Skeletal muscle satellite cell (primary cell): ENCODE data around the gene HTRA3.
A peak's percentile ranks its signal among the peaks of the same experiment; 100 is the strongest.

Experiments used
- H3K27me3 ChIP-seq: 2 replicates; pipeline ENCODE4 v1.7.0; 2013; ENCODE audit warnings: low read length; ENCODE audit not compliant: control insufficient read depth, insufficient read depth
- H3K36me3 ChIP-seq: 2 replicates; pipeline ENCODE4 v1.7.0; 2013; ENCODE audit warnings: mild to moderate bottlenecking, control low read depth, low read length; ENCODE audit not compliant: insufficient read depth
- H3K4me1 ChIP-seq: 2 replicates; pipeline ENCODE4 v1.7.0; 2013; ENCODE audit warnings: low read length; ENCODE audit not compliant: control insufficient read depth, insufficient read depth
- H3K4me2 ChIP-seq: 2 replicates; pipeline ENCODE4 v1.7.0; 2013; ENCODE audit warnings: mild to moderate bottlenecking, low read length
- H3K4me3 ChIP-seq: 2 replicates; pipeline ENCODE4 v1.7.0; 2013; ENCODE audit warnings: low read length
- H3K9ac ChIP-seq: 2 replicates; pipeline ENCODE4 v1.7.0; 2013; ENCODE audit warnings: mild to moderate bottlenecking, low read depth, low read length, moderate library complexity
- H3K9me3 ChIP-seq: replicated peaks from 2 replicates; pipeline ENCODE4 v1.7.0; 2013; ENCODE audit warnings: mild to moderate bottlenecking, control low read depth, low read length

The HTRA3 gene

GRCh38 chr4:8303485-8304281 lies 34.1 kb downstream of the HTRA3 start:
- Histone ChIP-seq H3K9me3 (no peaks in the 10 kb centered on the region), H3K4me1 (peaks cover 28% of the 10 kb centered on the region), H3K27me3 (peaks cover under 1% of the 10 kb centered on the region), H3K4me2 (no peak overlapping the region), H3K9ac (no peak overlapping the region), H3K4me3 (no peak overlapping the region), H3K36me3 (no peaks in the 10 kb centered on the region)

GRCh38 chr4:8304827-8305695 lies 35.5 kb downstream of the HTRA3 start:
- peaks cover 36% of the 10 kb centered on the region for H3K4me1 ChIP-seq
- H3K4me3 ChIP-seq = no peak overlapping the region
- H3K9me3 ChIP-seq = no peaks in the 10 kb centered on the region
- H3K27me3 ChIP-seq = peaks cover 14% of the 10 kb centered on the region
- H3K9ac ChIP-seq = no peak overlapping the region
- no peak overlapping the region for H3K4me2 ChIP-seq
- H3K36me3 ChIP-seq = no peaks in the 10 kb centered on the region

- Histone ChIP-seq H3K9me3 (no peaks in the 10 kb centered on the region), H3K4me1 (peaks cover 36% of the 10 kb centered on the region), H3K4me2 (no peak overlapping the region), H3K4me3 (no peak overlapping the region), H3K9ac (no peak overlapping the region), H3K36me3 (no peaks in the 10 kb centered on the region), H3K27me3 (peaks cover 23% of the 10 kb centered on the region)
Observed at GRCh38 chr4:8305851-8306471, 36.4 kb downstream of the HTRA3 start.

GRCh38 chr4:8306511-8307021 lies 37.0 kb downstream of the HTRA3 start:
- Histone ChIP-seq H3K9me3 (no peaks in the 10 kb centered on the region), H3K4me1 (peaks cover 36% of the 10 kb centered on the region), H3K4me3 (no peak overlapping the region), H3K36me3 (no peaks in the 10 kb centered on the region), H3K27me3 (peaks cover 29% of the 10 kb centered on the region), H3K9ac (no peak overlapping the region), H3K4me2 (peak overlapping the region; percentile 62)

GRCh38 chr4:8307121-8307520 lies 37.6 kb downstream of the HTRA3 start:
- no peaks in the 10 kb centered on the region for H3K36me3 ChIP-seq
- H3K9me3 ChIP-seq = peaks cover 1% of the 10 kb centered on the region
- H3K9ac ChIP-seq = no peak overlapping the region
- H3K4me1 ChIP-seq = peaks cover 36% of the 10 kb centered on the region
- peaks cover 34% of the 10 kb centered on the region for H3K27me3 ChIP-seq
- no peak overlapping the region for H3K4me3 ChIP-seq
- H3K4me2 ChIP-seq = peak overlapping the region; percentile 62

GRCh38 chr4:8307714-8308113 lies 38.2 kb downstream of the HTRA3 start:
- Histone ChIP-seq H3K36me3 (no peaks in the 10 kb centered on the region), H3K4me1 (peaks cover 36% of the 10 kb centered on the region), H3K9ac (no peak overlapping the region), H3K4me2 (no peak overlapping the region), H3K4me3 (no peak overlapping the region), H3K27me3 (peaks cover 38% of the 10 kb centered on the region), H3K9me3 (peaks cover 6% of the 10 kb centered on the region)

- H3K27me3 ChIP-seq = peaks cover 38% of the 10 kb centered on the region
- H3K4me2 ChIP-seq = no peak overlapping the region
- H3K4me3 ChIP-seq = no peak overlapping the region
- H3K9me3 ChIP-seq = peaks cover 6% of the 10 kb centered on the region
- no peak overlapping the region for H3K9ac ChIP-seq
- no peaks in the 10 kb centered on the region for H3K36me3 ChIP-seq
- peaks cover 34% of the 10 kb centered on the region for H3K4me1 ChIP-seq
Observed at GRCh38 chr4:8308144-8308543, 38.6 kb downstream of the HTRA3 start.

GRCh38 chr4:8308856-8309771 lies 39.6 kb downstream of the HTRA3 start:
- Histone ChIP-seq H3K27me3 (peaks cover 38% of the 10 kb centered on the region), H3K9ac (no peak overlapping the region), H3K36me3 (no peaks in the 10 kb centered on the region), H3K9me3 (peaks cover 6% of the 10 kb centered on the region), H3K4me2 (no peak overlapping the region), H3K4me1 (peaks cover 25% of the 10 kb centered on the region), H3K4me3 (no peak overlapping the region)

GRCh38 chr4:8310306-8310705 lies 40.8 kb downstream of the HTRA3 start:
- H3K9ac ChIP-seq = no peak overlapping the region
- H3K4me3 ChIP-seq = no peak overlapping the region
- no peak overlapping the region for H3K4me2 ChIP-seq
- H3K4me1 ChIP-seq = peaks cover 24% of the 10 kb centered on the region
- H3K36me3 ChIP-seq = no peaks in the 10 kb centered on the region
- H3K27me3 ChIP-seq = peaks cover 38% of the 10 kb centered on the region
- peaks cover 6% of the 10 kb centered on the region for H3K9me3 ChIP-seq

GRCh38 chr4:8311101-8312068 lies 41.8 kb downstream of the HTRA3 start:
- Histone ChIP-seq H3K4me2 (no peak overlapping the region), H3K9ac (no peak overlapping the region), H3K4me3 (no peak overlapping the region), H3K9me3 (peaks cover 6% of the 10 kb centered on the region), H3K36me3 (no peaks in the 10 kb centered on the region), H3K4me1 (peaks cover 27% of the 10 kb centered on the region), H3K27me3 (peaks cover 38% of the 10 kb centered on the region)
